ENCODE data around the gene ABCC2. TPM values are rescaled to one million over a fixed set of nuclear protein-coding genes. Genes with fewer than 3 reads are reported as not detected.

ABCC2 gene
- total RNA-seq, 2 donors from 2014 or later, result 0.22 to 0.40 TPM

DNA sequence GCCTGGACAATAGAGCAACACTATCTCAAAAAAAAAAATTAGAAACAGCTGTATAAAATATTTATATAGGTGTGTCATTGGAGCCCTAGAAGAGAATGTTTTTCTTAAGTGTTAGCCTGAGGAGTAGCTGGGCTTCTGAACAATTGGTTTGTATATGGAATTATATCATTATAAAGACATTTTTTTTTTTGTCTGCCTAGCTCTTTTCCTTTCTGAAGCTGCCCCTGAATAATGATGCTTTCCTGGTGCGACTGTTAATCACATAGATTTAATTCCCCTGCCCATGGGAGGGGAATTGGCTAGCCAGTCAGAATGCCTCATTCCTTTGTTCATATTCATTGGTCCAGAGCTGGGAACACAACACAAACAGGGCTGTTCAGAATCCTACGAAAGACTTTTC lies 13.9 kb upstream of the ABCC2 start:
- Mint-ChIP-seq H3K36me3 (ENCODE audit: low read depth) (no peaks in the 10 kb centered on the region), H3K4me1 (peaks cover 5% of the 10 kb centered on the region), H3K9me3 (no peaks in the 10 kb centered on the region), H3K4me3 (no peak overlapping the region), H3K27me3 (ENCODE audit: insufficient read depth) (no peaks in the 10 kb centered on the region), H3K27ac (no peak overlapping the region)
- Histone ChIP-seq H3K27me3 (ENCODE audit: control insufficient read depth, insufficient read depth, low read length, poor library complexity, severe bottlenecking) (no peaks in the 10 kb centered on the region), H3K27ac (ENCODE audit: low read depth, low read length) (no peak overlapping the region), H3K36me3 (ENCODE audit: control insufficient read depth, insufficient read depth, low read length) (no peaks in the 10 kb centered on the region), H3K4me3 (ENCODE audit: low read length) (no peak overlapping the region), H3K9ac (ENCODE audit: extremely low read depth, low read length, poor library complexity, severe bottlenecking) (no peak overlapping the region), H3K4me1 (ENCODE audit: control insufficient read depth, insufficient read depth, low read length) (peaks cover 5% of the 10 kb centered on the region), H3K9me3 (ENCODE audit: control insufficient read depth, low read length) (peaks cover 4% of the 10 kb centered on the region)
- WGBS, 2 experiments (ENCODE audit: insufficient coverage in 1 of 2, insufficient read length in 1 of 2), result 96 to 100% methylated on average over 1 to 2 of the region's 2 CpGs
- no peak for DNase-seq
- no peak for TF ChIP-seq CTCF (conservative IDR thresholded peaks at IDR 0.05)

DNA sequence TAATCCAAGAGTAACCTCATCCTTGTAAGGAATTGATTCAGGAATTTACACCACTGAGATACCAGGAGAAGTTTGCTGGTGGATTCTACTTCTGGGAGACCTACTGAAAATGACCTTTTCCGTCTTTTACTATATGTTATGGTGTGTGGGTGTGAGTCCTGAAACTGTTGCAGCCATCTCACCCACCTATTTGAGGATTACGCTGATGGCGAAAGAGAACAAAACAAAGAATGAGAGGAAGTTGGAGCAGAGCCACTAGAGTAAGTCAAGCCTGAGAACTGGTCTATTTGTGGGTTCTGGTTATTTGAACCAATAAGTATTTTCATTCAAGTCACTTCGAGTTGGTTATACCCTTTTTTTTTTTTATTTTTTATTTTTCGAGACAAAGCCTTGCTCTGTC lies 12.7 kb upstream of the ABCC2 start:
- Mint-ChIP-seq H3K27me3 (ENCODE audit: insufficient read depth) (no peaks in the 10 kb centered on the region), H3K27ac (no peak overlapping the region)
- no peaks in the 10 kb centered on the region for H3K9me3 ChIP-seq (ENCODE audit: control insufficient read depth, low read length)

DNA sequence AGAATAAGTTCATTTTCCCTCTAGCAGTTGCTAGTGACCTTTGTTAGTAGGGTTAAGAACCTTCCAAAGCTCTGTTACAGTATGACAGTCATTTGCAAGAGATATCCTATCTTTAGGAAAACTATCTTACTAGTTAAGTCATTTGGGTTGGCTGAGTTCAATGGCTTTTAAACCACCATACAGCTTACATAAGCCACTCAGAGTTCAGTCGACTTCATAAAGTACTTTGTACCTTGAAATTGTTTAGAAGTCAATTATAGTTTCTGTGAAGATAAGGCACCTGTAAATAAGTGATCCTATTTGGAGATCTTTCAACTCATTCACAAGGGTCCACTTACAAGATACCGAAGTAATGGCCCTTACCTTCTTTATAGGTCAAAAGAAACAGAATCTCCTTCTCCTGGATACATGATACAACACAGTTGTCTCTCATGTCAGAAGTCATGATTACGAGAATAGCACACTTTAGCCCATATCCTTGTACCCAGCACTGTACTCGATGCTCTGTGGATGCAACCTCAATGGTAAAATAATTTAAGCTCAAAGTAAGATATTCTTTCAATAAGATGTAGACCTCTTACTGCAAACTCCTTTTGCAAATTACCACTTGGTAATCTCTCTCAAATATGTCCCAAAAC lies 11.9 kb upstream of the ABCC2 start:
- Histone ChIP-seq H3K4me3 (ENCODE audit: low read length) (peak overlapping the region; percentile 30), H3K4me1 (ENCODE audit: control insufficient read depth, insufficient read depth, low read length) (peaks cover 5% of the 10 kb centered on the region), H3K27ac (ENCODE audit: low read depth, low read length) (no peak overlapping the region), H3K36me3 (ENCODE audit: control insufficient read depth, insufficient read depth, low read length) (no peaks in the 10 kb centered on the region), H3K9ac (ENCODE audit: extremely low read depth, low read length, poor library complexity, severe bottlenecking) (no peak overlapping the region), H3K27me3 (ENCODE audit: control insufficient read depth, insufficient read depth, low read length, poor library complexity, severe bottlenecking) (no peaks in the 10 kb centered on the region), H3K9me3 (ENCODE audit: control insufficient read depth, low read length) (no peaks in the 10 kb centered on the region)
- H3K4me1 Mint-ChIP-seq, result peaks cover 5% of the 10 kb centered on the region
- no peak overlapping the region for H3K4me3 Mint-ChIP-seq
- no peaks in the 10 kb centered on the region for H3K27me3 Mint-ChIP-seq (ENCODE audit: insufficient read depth)
- H3K27ac Mint-ChIP-seq, result no peak overlapping the region
- 85 to 91% methylated on average over 1 to 4 of the region's 4 CpGs for WGBS, 2 experiments (ENCODE audit: insufficient coverage in 1 of 2, insufficient read length in 1 of 2)
- H3K36me3 Mint-ChIP-seq (ENCODE audit: low read depth), result no peaks in the 10 kb centered on the region
- no peaks in the 10 kb centered on the region for H3K9me3 Mint-ChIP-seq
- DNase-seq, result no peak
- TF ChIP-seq CTCF (conservative IDR thresholded peaks at IDR 0.05), result no peak

More for the DNA sequence above, 12.7 kb upstream of the ABCC2 start:
- H3K4me1 Mint-ChIP-seq, result peaks cover 5% of the 10 kb centered on the region
- Histone ChIP-seq H3K27ac (ENCODE audit: low read depth, low read length) (no peak overlapping the region), H3K27me3 (ENCODE audit: control insufficient read depth, insufficient read depth, low read length, poor library complexity, severe bottlenecking) (no peaks in the 10 kb centered on the region), H3K4me3 (ENCODE audit: low read length) (no peak overlapping the region), H3K9ac (ENCODE audit: extremely low read depth, low read length, poor library complexity, severe bottlenecking) (no peak overlapping the region), H3K4me1 (ENCODE audit: control insufficient read depth, insufficient read depth, low read length) (peaks cover 5% of the 10 kb centered on the region), H3K36me3 (ENCODE audit: control insufficient read depth, insufficient read depth, low read length) (no peaks in the 10 kb centered on the region)
- WGBS, 2 experiments (ENCODE audit: insufficient coverage in 1 of 2, insufficient read length in 1 of 2), result 89 to 95% methylated on average over 2 to 5 of the region's 5 CpGs
- no peaks in the 10 kb centered on the region for H3K9me3 Mint-ChIP-seq
- TF ChIP-seq CTCF (conservative IDR thresholded peaks at IDR 0.05), result no peak
- no peak overlapping the region for H3K4me3 Mint-ChIP-seq
- H3K36me3 Mint-ChIP-seq (ENCODE audit: low read depth), result no peaks in the 10 kb centered on the region
- DNase-seq, result no peak

All from endodermal cell (in vitro differentiated cells).